ENCODE results near the gene VAV2.

GRCh38 chr9:133713150-133713959 is 278.8 kb downstream of the VAV2 start:
- TF ChIP-seq CTCF (IDR thresholded peaks at IDR 0.05), result no peak
- no peak for TF ChIP-seq ZFX (IDR thresholded peaks at IDR 0.05; ENCODE audit: borderline replicate concordance)
